T-helper 9 cell (primary cell): Measurements from ENCODE around the gene GSK3B.

ENCODE experiments used
- DNase-seq: peaks from one replicate; pipeline ENCODE4 v3.0.0-alpha.2; 2020

GSK3B gene

GRCh38 chr3:119871571-119871970 lies 222.7 kb downstream of the GSK3B start:
- DNase-seq: no peak

GRCh38 chr3:119870512-119870911 lies 223.7 kb downstream of the GSK3B start:
- no peak for DNase-seq

GRCh38 chr3:119864476-119864875 lies 229.8 kb downstream of the GSK3B start:
- no peak for DNase-seq

- DNase-seq: no peak
Observed at GRCh38 chr3:119862616-119863015, 231.6 kb downstream of the GSK3B start.

GRCh38 chr3:119861681-119862080 lies 232.6 kb downstream of the GSK3B start:
- DNase-seq: no peak

GRCh38 chr3:119859728-119860127 lies 234.5 kb downstream of the GSK3B start:
- no peak for DNase-seq

GRCh38 chr3:119858957-119859356 lies 235.3 kb downstream of the GSK3B start:
- DNase-seq: no peak

- no peak for DNase-seq
Observed at GRCh38 chr3:119856695-119857094, 237.6 kb downstream of the GSK3B start.

- no peak for DNase-seq
Observed at GRCh38 chr3:119849126-119849525, 245.1 kb downstream of the GSK3B start.

- no peak for DNase-seq
Observed at GRCh38 chr3:119841808-119842471, 252.3 kb downstream of the GSK3B start.

GRCh38 chr3:119835556-119835955 lies 258.7 kb downstream of the GSK3B start:
- DNase-seq: no peak

- DNase-seq: no peak
Observed at GRCh38 chr3:119834754-119835370, 259.4 kb downstream of the GSK3B start.

GRCh38 chr3:119831941-119832371 lies 262.3 kb downstream of the GSK3B start:
- DNase-seq: no peak

- DNase-seq: no peak
Observed at GRCh38 chr3:119831022-119831421, 263.2 kb downstream of the GSK3B start.

GRCh38 chr3:119829420-119829819 lies 264.8 kb downstream of the GSK3B start:
- no peak for DNase-seq

- no peak for DNase-seq
Observed at GRCh38 chr3:119826711-119827608, 267.3 kb downstream of the GSK3B start.

GRCh38 chr3:119825820-119826219 lies 268.4 kb downstream of the GSK3B start:
- no peak for DNase-seq

- DNase-seq: no peak
Observed at GRCh38 chr3:119819806-119820205, 274.4 kb downstream of the GSK3B start.

- no peak for DNase-seq
Observed at GRCh38 chr3:119818937-119819336, 275.3 kb downstream of the GSK3B start.

GRCh38 chr3:119817583-119818363 lies 276.5 kb downstream of the GSK3B start:
- no peak for DNase-seq

- DNase-seq: no peak
Observed at GRCh38 chr3:119817071-119817470, 277.2 kb downstream of the GSK3B start.

- no peak for DNase-seq
Observed at GRCh38 chr3:119815716-119816115, 278.5 kb downstream of the GSK3B start.
